ENCODE results near the gene PKP3. TPM values are rescaled to one million over a fixed set of nuclear protein-coding genes. Genes with fewer than 3 reads are reported as not detected.
A peak's percentile ranks its signal among the peaks of the same experiment; 100 is the strongest.
"Not testable (repeated sequence)": the region's sequence is repeated elsewhere in the genome, so short reads cannot be mapped to it uniquely, and the experiment has no call there.

PKP3 gene
- total and polyA plus RNA-seq, 2 donors (not counting 1 experiment from before 2014, with no cell fraction given): 0.78 TPM; not detected in 1

DNA sequence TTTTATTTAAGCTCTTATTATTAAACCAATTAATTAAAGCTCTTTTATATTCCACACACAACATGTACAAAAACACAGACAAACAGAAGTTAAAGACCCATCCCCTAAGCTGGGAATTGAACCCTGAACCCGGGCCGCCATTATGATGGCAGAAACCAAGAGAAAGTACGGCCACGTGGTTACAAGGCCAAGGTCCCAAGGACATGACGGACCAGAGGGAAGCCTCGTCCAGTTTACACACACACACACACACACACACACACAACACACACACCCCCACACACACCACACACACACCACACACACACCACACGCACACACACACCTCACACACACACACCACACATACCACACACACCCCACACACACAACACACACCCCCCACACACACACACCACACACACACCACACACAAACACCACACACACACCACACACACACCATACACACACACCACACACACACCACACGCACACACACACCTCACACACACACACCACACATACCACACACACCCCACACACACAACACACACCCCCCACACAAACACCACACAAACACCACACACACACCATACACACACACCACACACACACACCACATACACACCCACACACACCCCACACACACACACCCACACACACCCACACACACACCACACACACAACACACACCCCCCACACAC, 44.6 kb upstream of the PKP3 start:
- H3K79me2 ChIP-seq (ENCODE audit: control insufficient read depth, insufficient read depth, low read length); H3K4me3 ChIP-seq (ENCODE audit: control extremely low read depth in 1 of 5, extremely low read depth in 1 of 5, insufficient read depth in 1 of 5, low read depth in 2 of 5, low read length in 4 of 5); DNase-seq; H3K4me2 ChIP-seq (replicated peaks; ENCODE audit: low read depth, low read length, poor library complexity, severe bottlenecking); H2AFZ ChIP-seq (ENCODE audit: insufficient read depth, low read depth, low read length, poor library complexity, severe bottlenecking); H3K9me3 Mint-ChIP-seq (ENCODE audit: insufficient read depth); ATAC-seq (ENCODE audit: low read depth); H3K4me3 Mint-ChIP-seq; H3K9me3 ChIP-seq (ENCODE audit: control extremely low read depth in 1 of 3, control insufficient read depth in 2 of 3, insufficient read depth in 1 of 3, low read length in 2 of 3); H3K27me3 Mint-ChIP-seq; H3K9ac ChIP-seq (ENCODE audit: low read length); H3K36me3 ChIP-seq (replicated peaks in 1 of 2; ENCODE audit: control extremely low read depth in 1 of 2, control insufficient read depth in 1 of 2, extremely low read depth in 1 of 2, insufficient read depth in 2 of 2, low read length in 1 of 2); H4K20me1 ChIP-seq (ENCODE audit: control insufficient read depth, insufficient read depth, low read length, poor library complexity, severe bottlenecking); H3K27ac ChIP-seq (ENCODE audit: low read length in 2 of 2); intact Hi-C loops (cut with micrococcal nuclease); H3K27ac Mint-ChIP-seq; H3K27me3 ChIP-seq (replicated peaks in 1 of 4; ENCODE audit: control extremely low read depth in 1 of 4, control insufficient read depth in 3 of 4, insufficient read depth in 4 of 4, low read length in 3 of 4): not testable (repeated sequence)
- 74% methylated on average over 4 of the region's 8 CpGs for WGBS (ENCODE audit: insufficient coverage)
- peaks cover 7 to 16% of the 10 kb centered on the region in 2 donors for H3K4me1 ChIP-seq (ENCODE audit: control insufficient read depth in 2 of 2, insufficient read depth in 2 of 2, low read length in 2 of 2)
- ChIA-PET POLR2A (interaction anchor here (0.7 kb wide), 2 partner anchors 92 to 594 kb away, joined by 3 to 4 read pairs; no protein-coding TSS in a partner anchor), CTCF (interaction anchor here (0.6 to 2.8 kb wide), 4 partner anchors 10 to 99 kb away, joined by 3 to 18 read pairs (median 4); no protein-coding TSS in a partner anchor)
- H3K4me1 Mint-ChIP-seq: peaks cover 21% of the 10 kb centered on the region

DNA sequence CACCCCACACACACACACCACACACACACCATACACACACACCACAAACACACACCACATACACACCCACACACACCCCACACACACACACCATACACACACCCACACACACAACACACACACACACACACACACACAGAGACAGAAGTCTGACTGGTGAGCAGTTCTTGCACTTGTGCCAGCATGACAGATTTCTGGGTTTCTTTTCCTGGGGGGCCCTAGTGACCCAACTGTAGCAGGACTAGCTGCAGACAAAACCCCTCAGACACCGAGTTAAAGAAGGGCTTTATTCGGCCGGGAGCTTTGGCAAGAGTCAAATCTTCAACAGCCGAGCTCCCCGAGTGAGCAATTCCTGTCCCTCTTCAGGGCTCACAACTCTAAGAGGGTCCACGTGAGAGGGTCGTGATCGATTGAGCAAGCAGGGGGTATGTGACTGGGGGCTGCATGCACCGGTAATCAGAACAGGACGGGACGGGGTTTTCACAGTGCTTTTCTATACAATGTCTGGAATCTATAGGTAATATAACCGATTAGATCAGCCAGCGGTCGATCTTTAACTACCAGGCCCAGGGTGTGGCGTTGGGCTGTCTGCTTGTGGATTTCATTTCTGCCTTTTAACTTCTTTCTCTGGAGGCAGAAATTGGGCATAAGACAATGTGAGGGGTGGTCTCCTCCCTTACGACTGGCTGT, 43.8 kb upstream of the PKP3 start:
- intact Hi-C loops (cut with micrococcal nuclease); H3K4me2 ChIP-seq (replicated peaks; ENCODE audit: low read depth, low read length, poor library complexity, severe bottlenecking); H4K20me1 ChIP-seq (ENCODE audit: control insufficient read depth, insufficient read depth, low read length, poor library complexity, severe bottlenecking); H3K27me3 Mint-ChIP-seq; H3K9me3 Mint-ChIP-seq (ENCODE audit: insufficient read depth); CTCF ChIA-PET; H3K9ac ChIP-seq (ENCODE audit: low read length); H3K4me3 Mint-ChIP-seq; H3K4me3 ChIP-seq (ENCODE audit: control extremely low read depth in 1 of 5, extremely low read depth in 1 of 5, insufficient read depth in 1 of 5, low read depth in 2 of 5, low read length in 4 of 5); H3K27ac ChIP-seq (ENCODE audit: low read length in 2 of 2); H3K79me2 ChIP-seq (ENCODE audit: control insufficient read depth, insufficient read depth, low read length); DNase-seq; POLR2A ChIA-PET; H3K27me3 ChIP-seq (replicated peaks in 1 of 4; ENCODE audit: control extremely low read depth in 1 of 4, control insufficient read depth in 3 of 4, insufficient read depth in 4 of 4, low read length in 3 of 4); H3K36me3 ChIP-seq (replicated peaks in 1 of 2; ENCODE audit: control extremely low read depth in 1 of 2, control insufficient read depth in 1 of 2, extremely low read depth in 1 of 2, insufficient read depth in 2 of 2, low read length in 1 of 2); ATAC-seq (ENCODE audit: low read depth); H3K9me3 ChIP-seq (ENCODE audit: control extremely low read depth in 1 of 3, control insufficient read depth in 2 of 3, insufficient read depth in 1 of 3, low read length in 2 of 3); H3K27ac Mint-ChIP-seq: not testable (repeated sequence)
- peaks cover 9 to 23% of the 10 kb centered on the region in 2 donors for H3K4me1 ChIP-seq (ENCODE audit: control insufficient read depth in 2 of 2, insufficient read depth in 2 of 2, low read length in 2 of 2)
- peaks cover 24% of the 10 kb centered on the region for H3K4me1 Mint-ChIP-seq
- H2AFZ ChIP-seq (ENCODE audit: insufficient read depth, low read depth, low read length, poor library complexity, severe bottlenecking): peak overlapping the region; percentile 27
- 59% methylated on average over 4 of the region's 16 CpGs for WGBS (ENCODE audit: insufficient coverage)
